Measurements from ENCODE around the gene CDK11A.

GRCh38 chr1:1763657-1764621, 39.8 kb upstream of the CDK11A start:
- TF ChIP-seq CTCF (IDR thresholded peaks at IDR 0.05) = peak in 4 of 7 experiments; percentile 7 to 42 (median 38)
- no peak for TF ChIP-seq POLR2A (IDR thresholded peaks at IDR 0.05)

Data from body of pancreas (tissue), 4 donors.